WTC11 (cell line): ENCODE results near the gene GREB1. TPM values are rescaled to one million over a fixed set of nuclear protein-coding genes. Genes with fewer than 3 reads are reported as not detected.

ENCODE experiments used
- ATAC-seq: fragments of 200-7000 bp; cut with Tn5 transposase; 2 replicates; pipeline ENCODE4 v1.10.0; 2021; ENCODE audit warnings: mild to moderate bottlenecking, moderate library complexity
- CTCF ChIA-PET: fragments of 300-600 bp; sonication (Branson Sonifier 250); formaldehyde crosslinking; loops from one replicate; lab custom pipeline; 2021; ENCODE audit warnings: antibody characterized with exemption; lab: Charles Lee
- POLR2A ChIA-PET: fragments of 350-600 bp; sonication (Branson Sonifier 250); formaldehyde crosslinking; loops from one replicate; lab custom pipeline; 2021; ENCODE audit warnings: antibody characterized with exemption; lab: Charles Lee
- DNase-seq: peaks from one replicate; pipeline ENCODE4 v3.0.0; 2021; ENCODE audit warnings: low spot score
- H3K27ac Mint-ChIP-seq: 2 replicates; pipeline ENCODE4 v1.8.0; 2021; ENCODE audit warnings: mixed read lengths
- H3K27me3 Mint-ChIP-seq: 2 replicates; pipeline ENCODE4 v1.8.0; 2021; ENCODE audit warnings: low read depth, mild to moderate bottlenecking, moderate library complexity, mixed read lengths
- H3K36me3 Mint-ChIP-seq: 2 replicates; pipeline ENCODE4 v1.8.0; 2021; ENCODE audit warnings: mixed read lengths
- H3K4me1 Mint-ChIP-seq: 2 replicates; pipeline ENCODE4 v1.8.0; 2022; ENCODE audit warnings: mixed read lengths
- H3K4me3 Mint-ChIP-seq: 2 replicates; pipeline ENCODE4 v1.8.0; 2021; ENCODE audit warnings: mild to moderate bottlenecking, moderate library complexity, mixed read lengths
- H3K9me3 Mint-ChIP-seq: 2 replicates; pipeline ENCODE4 v1.8.0; 2021; ENCODE audit warnings: mixed read lengths
- ARID4B ChIP-seq: sonication (generic); formaldehyde crosslinking; IDR thresholded peaks from 2 replicates; pipeline ENCODE4 v1.8.0; 2023; ENCODE audit warnings: missing genetic modification reagents, mild to moderate bottlenecking, borderline replicate concordance
- ATF2 ChIP-seq: sonication (generic); formaldehyde crosslinking; IDR thresholded peaks from 2 replicates; pipeline ENCODE4 v1.8.1; 2022; ENCODE audit warnings: low read depth, missing genetic modification reagents, borderline replicate concordance
- E2F1 ChIP-seq: sonication (generic); formaldehyde crosslinking; IDR thresholded peaks from 2 replicates; pipeline ENCODE4 v1.8.0; 2022; ENCODE audit warnings: mild to moderate bottlenecking, missing genetic modification reagents
- ESRRA ChIP-seq: sonication (generic); formaldehyde crosslinking; IDR thresholded peaks from 2 replicates; pipeline ENCODE4 v1.8.1; 2022; ENCODE audit warnings: mild to moderate bottlenecking, missing genetic modification reagents, borderline replicate concordance
- IRF1 ChIP-seq: sonication (generic); formaldehyde crosslinking; IDR thresholded peaks from 2 replicates; pipeline ENCODE4 v1.8.0; 2023; ENCODE audit warnings: missing genetic modification reagents
- MXD4 ChIP-seq: fragments of 250-450 bp; sonication (Bioruptor Pico); IDR thresholded peaks from 2 replicates; pipeline ENCODE4 v1.8.0; 2021; ENCODE audit warnings: mild to moderate bottlenecking, moderate library complexity, borderline replicate concordance
- MYBL2 ChIP-seq: sonication (generic); formaldehyde crosslinking; IDR thresholded peaks from 2 replicates; pipeline ENCODE4 v1.8.1; 2023; ENCODE audit warnings: mild to moderate bottlenecking, moderate library complexity, missing genetic modification reagents
- NR1H2 ChIP-seq: sonication (generic); formaldehyde crosslinking; IDR thresholded peaks from 2 replicates; pipeline ENCODE4 v1.9.0; 2021; ENCODE audit warnings: mild to moderate bottlenecking, moderate library complexity, missing genetic modification reagents
- NR3C1 ChIP-seq: sonication (generic); formaldehyde crosslinking; conservative IDR thresholded peaks from 2 replicates; pipeline ENCODE4 v1.8.1; 2023; ENCODE audit warnings: low read depth, mild to moderate bottlenecking, missing genetic modification reagents
- OVOL2 ChIP-seq: fragments of 250-450 bp; sonication (Bioruptor Pico); IDR thresholded peaks from 2 replicates; pipeline ENCODE4 v1.9.0; 2021; ENCODE audit warnings: mild to moderate bottlenecking, borderline replicate concordance
- TCF7 ChIP-seq: sonication (generic); formaldehyde crosslinking; IDR thresholded peaks from 2 replicates; pipeline ENCODE4 v1.8.0; 2022; ENCODE audit warnings: mild to moderate bottlenecking, low read depth, missing genetic modification reagents, moderate library complexity
- ZNF219 ChIP-seq: sonication (generic); formaldehyde crosslinking; IDR thresholded peaks from 2 replicates; pipeline ENCODE4 v1.8.0; 2023; ENCODE audit warnings: missing genetic modification reagents, mild to moderate bottlenecking, borderline replicate concordance
- ZNF232 ChIP-seq: sonication (generic); formaldehyde crosslinking; IDR thresholded peaks from 2 replicates; pipeline ENCODE4 v1.8.0; 2022; ENCODE audit warnings: mild to moderate bottlenecking, missing genetic modification reagents
- ZNF396 ChIP-seq: fragments of 250-450 bp; sonication (Bioruptor Pico); IDR thresholded peaks from 2 replicates; pipeline ENCODE4 v1.8.0; 2021; ENCODE audit warnings: mild to moderate bottlenecking, moderate library complexity, borderline replicate concordance
- total RNA-seq: library from RNA; stranded (reverse); gene quantifications from 3 replicates; pipeline ENCODE4 v1.2.3, GENCODE V29; 2021
- TF ChIP-seq, protein P1 (sequence below): fragments of 250-450 bp; sonication (Bioruptor Pico); IDR thresholded peaks from 2 replicates; pipeline ENCODE4 v1.9.0; 2021; ENCODE audit warnings: mild to moderate bottlenecking
- TF ChIP-seq, protein P2 (sequence below): sonication (generic); formaldehyde crosslinking; conservative IDR thresholded peaks from 2 replicates; pipeline ENCODE4 v1.8.1; 2023; ENCODE audit warnings: mild to moderate bottlenecking, low read depth, missing genetic modification reagents, moderate library complexity
- TF ChIP-seq, protein P3 (sequence below): sonication (generic); formaldehyde crosslinking; IDR thresholded peaks from 2 replicates; pipeline ENCODE4 v1.8.1; 2022; ENCODE audit warnings: low read depth, mild to moderate bottlenecking, moderate library complexity, missing genetic modification reagents, borderline replicate concordance

The GREB1 gene
- total RNA-seq, 1 experiment from 2014 or later: 35.7 TPM

DNA sequence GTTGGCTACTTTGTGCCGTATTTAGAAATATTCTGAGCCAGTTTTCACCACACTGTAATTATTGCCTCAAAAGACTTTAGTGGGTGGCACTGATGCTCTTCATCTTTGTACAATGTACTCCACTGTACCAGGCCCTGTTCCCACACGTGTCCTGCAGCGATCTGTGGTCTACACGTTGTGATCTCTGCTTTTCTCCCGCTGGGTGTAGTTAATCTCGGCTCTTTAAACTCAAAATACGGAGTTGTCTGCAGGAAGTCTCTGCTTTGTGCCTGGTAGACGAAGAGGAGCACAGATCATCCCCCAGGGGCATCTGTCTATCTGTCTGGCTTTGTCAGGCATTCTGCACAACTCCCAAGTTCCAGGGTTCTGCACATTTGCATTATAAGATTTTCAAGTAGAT, 12.1 kb upstream of the GREB1 start (continued):
- no peak for TF ChIP-seq TCF7 (CRISPR knock-in tag)
- no peak for TF ChIP-seq NR3C1 (CRISPR knock-in tag)

DNA sequence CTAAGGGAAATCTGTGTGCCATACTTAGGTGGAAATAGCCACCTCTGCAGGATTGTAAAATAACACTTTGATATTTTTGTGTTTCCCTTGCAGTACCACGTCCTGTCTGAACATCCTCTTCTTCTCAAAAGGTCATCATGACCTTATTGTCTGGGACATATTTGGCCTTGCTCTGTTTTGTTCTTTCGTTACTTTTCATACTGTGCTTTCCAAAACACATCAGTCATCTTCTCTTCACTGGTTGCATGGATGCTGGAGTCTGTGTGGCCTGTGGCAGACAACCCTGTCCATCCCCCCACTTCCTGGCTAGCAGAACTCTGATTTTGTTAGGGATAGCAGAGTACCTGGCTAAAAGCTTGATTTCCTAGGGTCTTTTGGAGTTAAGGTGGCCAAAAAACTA, 9.4 kb upstream of the GREB1 start:
- H3K4me3 Mint-ChIP-seq: no peak overlapping the region
- DNase-seq: no peak
- no peak overlapping the region; the same call in 1 of the 2 replicates for H3K27ac Mint-ChIP-seq
- ChIA-PET CTCF (interaction anchor here (0.7 to 0.8 kb wide), 2 partner anchors 9 to 78 kb away, joined by 3 to 4 read pairs; partner anchors contain the start of gene GREB1), POLR2A (no interaction called here)
- H3K36me3 Mint-ChIP-seq: peaks cover 14% of the 10 kb centered on the region
- peaks cover 21% of the 10 kb centered on the region for H3K9me3 Mint-ChIP-seq
- no peak for ATAC-seq
- H3K27me3 Mint-ChIP-seq: no peaks in the 10 kb centered on the region
- H3K4me1 Mint-ChIP-seq: peaks cover 27% of the 10 kb centered on the region
- TF ChIP-seq, protein P1, sequence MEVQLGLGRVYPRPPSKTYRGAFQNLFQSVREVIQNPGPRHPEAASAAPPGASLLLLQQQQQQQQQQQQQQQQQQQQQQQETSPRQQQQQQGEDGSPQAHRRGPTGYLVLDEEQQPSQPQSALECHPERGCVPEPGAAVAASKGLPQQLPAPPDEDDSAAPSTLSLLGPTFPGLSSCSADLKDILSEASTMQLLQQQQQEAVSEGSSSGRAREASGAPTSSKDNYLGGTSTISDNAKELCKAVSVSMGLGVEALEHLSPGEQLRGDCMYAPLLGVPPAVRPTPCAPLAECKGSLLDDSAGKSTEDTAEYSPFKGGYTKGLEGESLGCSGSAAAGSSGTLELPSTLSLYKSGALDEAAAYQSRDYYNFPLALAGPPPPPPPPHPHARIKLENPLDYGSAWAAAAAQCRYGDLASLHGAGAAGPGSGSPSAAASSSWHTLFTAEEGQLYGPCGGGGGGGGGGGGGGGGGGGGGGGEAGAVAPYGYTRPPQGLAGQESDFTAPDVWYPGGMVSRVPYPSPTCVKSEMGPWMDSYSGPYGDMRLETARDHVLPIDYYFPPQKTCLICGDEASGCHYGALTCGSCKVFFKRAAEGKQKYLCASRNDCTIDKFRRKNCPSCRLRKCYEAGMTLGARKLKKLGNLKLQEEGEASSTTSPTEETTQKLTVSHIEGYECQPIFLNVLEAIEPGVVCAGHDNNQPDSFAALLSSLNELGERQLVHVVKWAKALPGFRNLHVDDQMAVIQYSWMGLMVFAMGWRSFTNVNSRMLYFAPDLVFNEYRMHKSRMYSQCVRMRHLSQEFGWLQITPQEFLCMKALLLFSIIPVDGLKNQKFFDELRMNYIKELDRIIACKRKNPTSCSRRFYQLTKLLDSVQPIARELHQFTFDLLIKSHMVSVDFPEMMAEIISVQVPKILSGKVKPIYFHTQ (CRISPR knock-in tag): no peak
- TF ChIP-seq NR3C1 (CRISPR knock-in tag) (no peak), ATF2 (no peak), ZNF219 (CRISPR knock-in tag) (no peak), ZNF396 (CRISPR knock-in tag) (no peak), MXD4 (CRISPR knock-in tag) (no peak), IRF1 (CRISPR knock-in tag) (no peak), ZNF232 (CRISPR knock-in tag) (no peak), E2F1 (no peak), OVOL2 (CRISPR knock-in tag) (no peak), ESRRA (CRISPR knock-in tag) (no peak), NR1H2 (no peak), MYBL2 (CRISPR knock-in tag) (no peak), ARID4B (CRISPR knock-in tag) (no peak)
- TF ChIP-seq, protein P2, sequence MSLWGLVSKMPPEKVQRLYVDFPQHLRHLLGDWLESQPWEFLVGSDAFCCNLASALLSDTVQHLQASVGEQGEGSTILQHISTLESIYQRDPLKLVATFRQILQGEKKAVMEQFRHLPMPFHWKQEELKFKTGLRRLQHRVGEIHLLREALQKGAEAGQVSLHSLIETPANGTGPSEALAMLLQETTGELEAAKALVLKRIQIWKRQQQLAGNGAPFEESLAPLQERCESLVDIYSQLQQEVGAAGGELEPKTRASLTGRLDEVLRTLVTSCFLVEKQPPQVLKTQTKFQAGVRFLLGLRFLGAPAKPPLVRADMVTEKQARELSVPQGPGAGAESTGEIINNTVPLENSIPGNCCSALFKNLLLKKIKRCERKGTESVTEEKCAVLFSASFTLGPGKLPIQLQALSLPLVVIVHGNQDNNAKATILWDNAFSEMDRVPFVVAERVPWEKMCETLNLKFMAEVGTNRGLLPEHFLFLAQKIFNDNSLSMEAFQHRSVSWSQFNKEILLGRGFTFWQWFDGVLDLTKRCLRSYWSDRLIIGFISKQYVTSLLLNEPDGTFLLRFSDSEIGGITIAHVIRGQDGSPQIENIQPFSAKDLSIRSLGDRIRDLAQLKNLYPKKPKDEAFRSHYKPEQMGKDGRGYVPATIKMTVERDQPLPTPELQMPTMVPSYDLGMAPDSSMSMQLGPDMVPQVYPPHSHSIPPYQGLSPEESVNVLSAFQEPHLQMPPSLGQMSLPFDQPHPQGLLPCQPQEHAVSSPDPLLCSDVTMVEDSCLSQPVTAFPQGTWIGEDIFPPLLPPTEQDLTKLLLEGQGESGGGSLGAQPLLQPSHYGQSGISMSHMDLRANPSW: no peak
- TF ChIP-seq, protein P3, sequence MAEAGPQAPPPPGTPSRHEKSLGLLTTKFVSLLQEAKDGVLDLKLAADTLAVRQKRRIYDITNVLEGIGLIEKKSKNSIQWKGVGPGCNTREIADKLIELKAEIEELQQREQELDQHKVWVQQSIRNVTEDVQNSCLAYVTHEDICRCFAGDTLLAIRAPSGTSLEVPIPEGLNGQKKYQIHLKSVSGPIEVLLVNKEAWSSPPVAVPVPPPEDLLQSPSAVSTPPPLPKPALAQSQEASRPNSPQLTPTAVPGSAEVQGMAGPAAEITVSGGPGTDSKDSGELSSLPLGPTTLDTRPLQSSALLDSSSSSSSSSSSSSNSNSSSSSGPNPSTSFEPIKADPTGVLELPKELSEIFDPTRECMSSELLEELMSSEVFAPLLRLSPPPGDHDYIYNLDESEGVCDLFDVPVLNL (CRISPR knock-in tag): no peak
